Body of pancreas (tissue), 4 donors: Measurements from ENCODE around the gene ZCCHC4.

Source experiments
- CTCF ChIP-seq, 7 experiments: fragments of 450-650 bp in 4 of 7; fragments of 200-600 bp in 3 of 7; sonication (generic) in 3 of 7; IDR thresholded peaks; one replicate each; pipeline ENCODE4 v1.5.1; 2016 to 2019; ENCODE audit warnings: antibody characterized with exemption in 7 of 7
- POLR2A ChIP-seq, 3 donors: fragments of 450-650 bp; IDR thresholded peaks; one replicate each; pipeline ENCODE4 v1.6.1; 2016; ENCODE audit warnings: antibody characterized with exemption in 3 of 3, mild to moderate bottlenecking in 2 of 3

DNA sequence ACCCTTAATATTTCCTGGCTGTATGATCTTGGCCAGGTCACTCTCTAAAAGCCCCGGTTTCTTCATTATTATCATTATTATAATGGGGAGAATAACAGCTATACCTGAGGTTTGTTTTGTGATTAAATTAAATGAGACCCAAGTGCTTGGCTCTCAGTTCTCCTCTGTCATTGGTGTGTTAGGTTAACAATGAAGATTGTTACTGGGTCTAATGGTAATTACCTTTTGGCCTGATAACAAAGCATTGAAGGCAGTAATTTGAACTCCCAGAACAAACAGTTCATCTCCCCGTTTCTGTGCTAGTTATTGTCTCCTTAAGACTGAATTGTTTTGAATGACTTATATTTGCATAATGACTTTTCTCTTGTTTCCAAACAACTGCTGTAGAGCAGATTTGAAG lies 57.7 kb downstream of the ZCCHC4 start:
- TF ChIP-seq CTCF (IDR thresholded peaks at IDR 0.05) (no peak), POLR2A (IDR thresholded peaks at IDR 0.05) (no peak)
